Measurements from ENCODE around the gene BACH2. TPM values are rescaled to one million over a fixed set of nuclear protein-coding genes. Genes with fewer than 3 reads are reported as not detected.

BACH2 gene
- total and polyA plus RNA-seq, 10 of the 15 experiments (the other 5 are each of a cell fraction or from before 2014, with no cell fraction given) = 0.03 to 0.28 (median 0.04) TPM; not detected in 3

GRCh38 chr6:90214966-90215365 is 81.7 kb downstream of the BACH2 start (continued):
- TF ChIP-seq, protein P1, sequence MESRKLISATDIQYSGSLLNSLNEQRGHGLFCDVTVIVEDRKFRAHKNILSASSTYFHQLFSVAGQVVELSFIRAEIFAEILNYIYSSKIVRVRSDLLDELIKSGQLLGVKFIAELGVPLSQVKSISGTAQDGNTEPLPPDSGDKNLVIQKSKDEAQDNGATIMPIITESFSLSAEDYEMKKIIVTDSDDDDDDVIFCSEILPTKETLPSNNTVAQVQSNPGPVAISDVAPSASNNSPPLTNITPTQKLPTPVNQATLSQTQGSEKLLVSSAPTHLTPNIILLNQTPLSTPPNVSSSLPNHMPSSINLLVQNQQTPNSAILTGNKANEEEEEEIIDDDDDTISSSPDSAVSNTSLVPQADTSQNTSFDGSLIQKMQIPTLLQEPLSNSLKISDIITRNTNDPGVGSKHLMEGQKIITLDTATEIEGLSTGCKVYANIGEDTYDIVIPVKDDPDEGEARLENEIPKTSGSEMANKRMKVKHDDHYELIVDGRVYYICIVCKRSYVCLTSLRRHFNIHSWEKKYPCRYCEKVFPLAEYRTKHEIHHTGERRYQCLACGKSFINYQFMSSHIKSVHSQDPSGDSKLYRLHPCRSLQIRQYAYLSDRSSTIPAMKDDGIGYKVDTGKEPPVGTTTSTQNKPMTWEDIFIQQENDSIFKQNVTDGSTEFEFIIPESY (IDR thresholded peaks at IDR 0.05) = no peak
- no peak for TF ChIP-seq POLR2A (IDR thresholded peaks at IDR 0.05; ENCODE audit: low read depth, low read length)
- no peak for TF ChIP-seq CHD2 (IDR thresholded peaks at IDR 0.05; ENCODE audit: borderline replicate concordance, low read depth, low read length)
- no peak for TF ChIP-seq JUNB (IDR thresholded peaks at IDR 0.05)
- TF ChIP-seq USF1 (IDR thresholded peaks at IDR 0.05; ENCODE audit: borderline replicate concordance, extremely low read length, insufficient read depth, low read depth, low read length) = no peak
- no peak for TF ChIP-seq RB1 (IDR thresholded peaks at IDR 0.05; ENCODE audit: borderline replicate concordance)
- no peak for TF ChIP-seq IKZF2 (IDR thresholded peaks at IDR 0.05)
- no peak for TF ChIP-seq CBX5 (IDR thresholded peaks at IDR 0.05; ENCODE audit: low read depth)
- TF ChIP-seq FOXK2 (IDR thresholded peaks at IDR 0.05) = no peak
- TF ChIP-seq NFXL1 (IDR thresholded peaks at IDR 0.05; ENCODE audit: borderline replicate concordance) = no peak

DNA sequence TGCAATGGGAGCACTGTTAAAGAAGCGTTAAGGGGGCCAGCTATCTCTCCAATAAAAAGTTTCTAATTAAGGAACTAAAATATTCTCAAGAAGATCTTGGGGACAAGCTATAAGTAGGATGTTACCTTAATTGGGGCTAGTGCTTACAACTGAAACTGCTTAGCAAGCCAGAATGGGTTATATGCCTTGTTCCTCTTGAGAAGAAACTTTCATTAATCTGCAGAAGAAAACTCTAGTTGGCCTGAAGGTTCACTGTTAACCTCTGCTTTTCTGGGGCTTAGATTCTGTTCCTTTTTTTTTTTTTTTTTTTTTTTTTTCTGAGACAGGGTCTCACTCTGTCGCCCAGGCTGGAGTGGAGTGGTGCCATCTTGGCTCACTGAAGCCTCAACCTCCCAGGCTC is 82.2 kb downstream of the BACH2 start:
- SMC1A ChIA-PET (ENCODE audit: uncharacterized antibody, unreplicated experiment) = no interaction called here
- ATAC-seq (no peak), FAIRE-seq (no peak), DNase-seq (ENCODE audit: low read depth, low spot score) (no peak)
- Histone ChIP-seq H3K9ac (ENCODE audit: control insufficient read depth, insufficient read depth, low read length) (no peak overlapping the region), H4K20me1 (ENCODE audit: control insufficient read depth, insufficient read depth) (no peaks in the 10 kb centered on the region), H3K36me3 (ENCODE audit: control insufficient read depth in 2 of 2, insufficient read depth in 2 of 2, low read length in 1 of 2) (no peaks in the 10 kb centered on the region), H3K9me3 (replicated peaks; ENCODE audit: control insufficient read depth, insufficient read depth, low read length) (no peaks in the 10 kb centered on the region), H3K27me3 (replicated peaks in 1 of 2; ENCODE audit: control insufficient read depth in 2 of 2, insufficient read depth in 2 of 2, low read length in 1 of 2) (no peaks in the 10 kb centered on the region; a peak in 1 of 4 replicates), H2AFZ (ENCODE audit: control insufficient read depth, low read depth, low read length) (no peak overlapping the region), H3K4me3 (no peak overlapping the region), H3K4me2 (ENCODE audit: control insufficient read depth, insufficient read depth) (no peak overlapping the region), H3K27ac (ENCODE audit: control insufficient read depth, insufficient read depth) (no peak overlapping the region), H3K4me1 (ENCODE audit: control insufficient read depth, insufficient read depth, low read length) (no peaks in the 10 kb centered on the region; the same call in none of the 2 replicates), H3K79me2 (ENCODE audit: control insufficient read depth, insufficient read depth, low read length) (no peaks in the 10 kb centered on the region)
- no TSS peak for BruUV-seq (replicated peaks)
- CTCF ChIA-PET = interaction anchor here (1.1 to 1.6 kb wide), 2 partner anchors 178 to 265 kb away, joined by 3 to 4 read pairs; no protein-coding TSS in a partner anchor
- in situ Hi-C loops (cut with MboI) = no loop called here
- RAD21 ChIA-PET (ENCODE audit: unreplicated experiment) = no interaction called here
- intact Hi-C loops (cut with micrococcal nuclease; ENCODE audit: unreplicated experiment) = no loop called here
- WGBS (ENCODE audit: insufficient coverage, insufficient replicate concordance, low lambda C conversion rate, missing lambda C conversion rate) = 41% methylated on average over 1 of the region's 2 CpGs
- POLR2A ChIA-PET = no interaction called here
- TF ChIP-seq SUPT20H (IDR thresholded peaks at IDR 0.05; ENCODE audit: borderline replicate concordance, control insufficient read depth, low read depth, low read length) (no peak), ETV6 (conservative IDR thresholded peaks at IDR 0.05 in 1 of 2, IDR thresholded peaks at IDR 0.05 in 1 of 2; ENCODE audit: borderline replicate concordance in 1 of 2, low read depth in 1 of 2) (no peak), E2F8 (IDR thresholded peaks at IDR 0.05; ENCODE audit: low read depth, partially characterized antibody) (no peak), ZBTB11 (CRISPR knock-in tag; IDR thresholded peaks at IDR 0.05) (no peak)
